CD4-positive, alpha-beta T cell treated with Interferon gamma for 1 hour (primary cell): ENCODE measurements around the gene ARHGAP26.

ENCODE experiments used
- DNase-seq: peaks from one replicate; pipeline ENCODE4 v3.0.0-alpha.2; 2020

ARHGAP26 gene

DNA sequence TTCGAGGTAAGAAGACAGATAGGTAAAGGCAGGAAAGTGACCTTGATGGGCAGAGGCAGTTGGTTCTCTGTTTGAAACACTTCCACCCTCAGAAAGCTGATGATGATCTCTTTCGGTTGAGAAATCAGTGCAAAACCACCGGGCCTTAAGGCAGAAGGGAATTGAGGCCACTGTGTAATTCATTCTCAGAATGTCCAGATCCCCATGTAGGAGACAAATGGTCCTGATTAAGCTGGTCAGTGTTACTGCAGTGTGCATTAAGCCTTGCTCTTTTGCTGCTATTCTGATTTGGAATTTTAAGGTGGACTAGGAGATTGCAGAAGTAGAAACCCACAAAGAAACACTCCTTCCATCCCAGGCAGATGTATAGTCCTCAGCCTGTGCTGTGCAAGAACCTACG is 255.2 kb downstream of the ARHGAP26 start:
- no peak for DNase-seq

GRCh38 chr5:143025971-143026370 is 255.8 kb downstream of the ARHGAP26 start:
- no peak for DNase-seq

GRCh38 chr5:143026380-143026779 is 256.2 kb downstream of the ARHGAP26 start:
- no peak for DNase-seq

DNA sequence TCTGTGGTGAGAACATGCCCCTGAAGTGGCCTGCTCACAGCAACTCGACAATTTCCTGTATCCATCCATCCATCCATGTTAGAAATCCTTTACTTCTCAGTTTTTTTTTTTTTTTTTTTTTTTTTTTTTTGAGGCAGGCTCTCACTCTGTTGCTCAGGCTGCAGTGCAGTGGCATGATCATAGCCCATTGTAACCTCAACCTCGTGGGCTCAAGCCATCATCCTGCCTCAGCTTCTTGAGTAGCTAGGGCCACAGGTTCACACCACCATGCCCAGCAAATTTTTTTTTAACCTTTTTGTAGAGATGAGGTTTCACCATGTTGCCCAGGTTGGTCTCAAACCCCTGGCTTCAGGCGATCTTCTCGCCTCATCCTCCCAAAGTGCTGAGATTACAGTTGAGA is 259.1 kb downstream of the ARHGAP26 start:
- no peak for DNase-seq

DNA sequence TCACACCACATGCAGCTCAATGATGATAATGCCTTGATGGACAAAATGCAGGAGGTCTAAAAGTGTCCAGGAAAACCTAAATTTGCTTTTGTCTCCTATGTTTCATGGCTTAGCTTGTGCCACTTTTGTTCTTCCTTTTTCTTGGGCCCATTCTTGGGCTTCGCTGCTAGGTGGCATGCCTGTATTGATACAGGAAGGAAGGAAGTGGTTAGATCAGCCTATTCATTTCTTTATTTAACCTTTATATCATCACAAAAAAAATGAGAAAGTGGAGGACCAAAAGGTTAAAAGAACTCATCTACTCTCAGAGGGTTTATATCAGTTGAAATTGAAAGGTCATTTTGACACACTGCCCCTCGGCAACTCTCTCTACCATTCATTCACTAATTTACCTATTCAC is 260.2 kb downstream of the ARHGAP26 start:
- DNase-seq: no peak

DNA sequence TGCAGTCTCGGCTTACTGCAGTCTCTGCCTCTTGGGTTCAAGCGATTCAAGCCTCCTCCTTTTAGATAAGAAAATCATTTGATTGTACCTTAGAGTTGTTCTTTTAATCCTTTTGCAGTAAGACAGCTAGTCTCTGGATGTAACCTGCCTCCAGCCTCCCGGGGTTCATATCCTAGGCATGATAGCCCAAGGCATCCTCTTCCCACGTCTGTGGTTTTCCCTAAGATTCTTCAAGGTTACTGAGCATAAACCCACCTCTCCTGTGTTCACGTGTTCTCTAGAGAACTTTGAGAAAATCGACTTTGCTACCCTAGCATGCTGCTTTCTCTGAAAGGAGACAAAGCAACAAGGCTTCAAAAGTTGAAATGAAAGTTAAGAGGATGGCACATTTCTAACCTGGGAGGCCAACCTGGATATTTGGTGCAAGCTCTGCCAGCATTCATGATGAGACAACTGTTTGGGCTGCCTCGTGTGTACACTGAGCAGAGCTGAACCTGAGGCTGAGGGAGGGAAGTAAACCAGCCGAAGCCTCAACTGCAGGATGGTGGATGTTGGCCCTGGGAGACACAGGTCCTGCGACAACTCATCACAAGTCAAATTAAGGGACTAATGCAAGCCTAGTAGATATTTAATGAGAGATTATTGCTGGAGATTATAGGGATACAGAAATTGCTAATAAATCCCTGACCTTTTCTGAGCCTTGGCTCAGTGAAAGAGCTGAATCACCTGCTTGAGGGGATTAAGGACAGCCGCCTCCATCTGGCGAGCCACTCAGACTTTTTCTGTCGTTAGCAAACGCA is 261.8 kb downstream of the ARHGAP26 start:
- DNase-seq: no peak

DNA sequence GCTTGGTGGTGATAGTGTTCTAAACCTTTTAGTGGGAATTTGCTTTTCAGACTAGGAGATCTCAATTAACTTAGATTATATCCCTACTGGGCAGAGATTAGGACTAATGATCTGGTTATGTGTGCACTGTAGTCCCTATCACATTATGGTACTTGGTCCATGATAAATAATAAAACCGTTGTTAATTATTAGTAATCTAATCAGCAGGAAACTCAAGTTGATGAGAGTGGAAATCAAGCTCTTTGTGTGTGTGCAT is 262.3 kb downstream of the ARHGAP26 start:
- no peak for DNase-seq

DNA sequence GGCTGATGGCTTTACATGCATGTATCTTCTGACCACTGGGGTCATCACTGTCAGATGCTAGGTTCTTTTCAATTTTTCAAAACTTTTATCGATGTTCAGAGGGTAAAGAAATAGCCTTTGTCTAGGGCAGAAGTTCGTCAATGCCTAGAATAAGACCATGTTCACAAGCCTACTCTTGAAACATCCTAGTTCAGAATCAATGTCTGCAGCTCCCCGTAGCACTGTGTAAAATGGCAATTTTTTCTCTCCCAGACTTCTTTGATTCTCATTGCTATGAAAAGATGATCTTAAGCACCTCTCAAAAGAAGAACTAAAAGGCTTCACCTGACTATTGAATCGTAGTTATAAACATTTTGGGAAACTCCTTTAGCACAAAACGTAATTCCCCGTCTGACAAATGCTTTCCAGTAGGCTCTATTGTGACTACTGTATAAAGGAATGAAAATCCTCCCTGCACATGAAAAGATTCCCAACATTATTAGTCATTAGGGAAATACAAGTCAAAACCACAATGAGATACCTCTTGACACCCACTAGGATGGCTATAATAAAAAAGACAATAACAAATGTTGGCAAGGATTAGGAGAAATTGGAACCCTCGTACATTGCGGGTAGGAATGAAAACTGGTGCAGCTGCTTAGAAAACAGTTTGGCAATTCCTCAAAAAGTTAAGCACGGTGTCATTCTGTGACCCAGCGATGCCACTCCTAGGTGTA is 263.5 kb downstream of the ARHGAP26 start:
- no peak for DNase-seq

GRCh38 chr5:143036146-143036927 is 266.2 kb downstream of the ARHGAP26 start:
- DNase-seq: no peak

GRCh38 chr5:143037071-143037470 is 266.9 kb downstream of the ARHGAP26 start:
- DNase-seq: no peak

GRCh38 chr5:143037708-143038107 is 267.5 kb downstream of the ARHGAP26 start:
- no peak for DNase-seq

DNA sequence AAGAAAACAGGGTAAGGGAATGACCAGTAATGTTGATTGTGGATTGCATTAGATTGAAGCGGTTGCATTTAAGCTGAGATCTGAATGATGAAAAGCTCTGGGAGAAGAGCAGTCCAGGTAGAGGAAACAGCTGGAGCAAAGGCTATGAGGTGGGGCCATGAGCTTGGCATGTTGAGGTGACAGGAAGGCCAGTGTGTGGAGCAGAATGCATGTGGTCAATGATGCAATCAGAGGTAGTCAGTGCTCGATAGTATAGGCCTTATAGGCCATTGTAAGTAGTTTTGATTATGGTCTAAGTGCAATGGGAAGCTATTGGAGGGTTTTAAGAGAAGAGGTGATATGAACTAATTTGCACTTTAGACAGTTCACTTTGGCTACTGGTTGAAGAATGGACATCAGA is 270.4 kb downstream of the ARHGAP26 start:
- no peak for DNase-seq

DNA sequence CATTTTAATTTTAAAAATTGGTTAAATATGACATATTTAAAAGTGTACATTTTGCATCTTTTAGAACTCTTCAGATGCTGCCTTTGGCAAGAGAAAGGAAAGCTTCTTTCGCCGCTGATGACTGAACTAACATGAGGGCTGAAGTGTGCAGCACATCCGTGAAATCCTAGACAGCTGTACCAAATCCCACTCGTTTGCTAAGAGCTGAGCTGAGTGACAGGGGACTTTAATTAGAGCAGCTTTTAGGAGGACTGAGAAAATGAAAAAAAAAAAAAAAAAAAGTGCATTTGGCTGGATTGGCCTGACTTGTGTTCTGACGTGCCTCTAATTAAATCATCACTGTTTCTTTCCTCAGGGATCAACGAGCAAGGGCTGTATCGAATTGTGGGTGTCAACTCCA is 271.3 kb downstream of the ARHGAP26 start:
- no peak for DNase-seq

GRCh38 chr5:143041972-143042770 is 272.0 kb downstream of the ARHGAP26 start:
- no peak for DNase-seq

DNA sequence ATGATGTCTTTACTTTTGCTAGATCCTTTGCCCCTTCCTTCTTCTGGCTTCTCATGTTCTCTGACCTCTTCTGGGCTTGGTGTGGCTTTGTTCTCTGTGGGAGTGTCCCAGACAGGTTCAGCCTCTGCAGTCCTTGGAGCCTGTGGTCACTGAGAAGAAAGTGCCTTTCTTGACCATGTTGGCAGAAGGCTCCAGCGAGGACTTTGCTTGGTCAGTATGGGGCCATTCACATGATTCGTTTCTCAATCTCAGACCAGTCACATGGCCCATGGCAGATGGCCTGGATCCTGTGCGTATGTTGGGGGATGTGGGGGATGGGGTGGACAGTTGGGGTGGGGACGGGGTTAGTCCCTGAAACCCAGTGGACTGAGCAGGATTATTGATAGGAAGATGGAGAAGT is 274.1 kb downstream of the ARHGAP26 start:
- DNase-seq: no peak

- DNase-seq: no peak
Observed at GRCh38 chr5:143045062-143045461, 274.9 kb downstream of the ARHGAP26 start.

- DNase-seq: no peak
Observed at GRCh38 chr5:143046314-143046713, 276.1 kb downstream of the ARHGAP26 start.

DNA sequence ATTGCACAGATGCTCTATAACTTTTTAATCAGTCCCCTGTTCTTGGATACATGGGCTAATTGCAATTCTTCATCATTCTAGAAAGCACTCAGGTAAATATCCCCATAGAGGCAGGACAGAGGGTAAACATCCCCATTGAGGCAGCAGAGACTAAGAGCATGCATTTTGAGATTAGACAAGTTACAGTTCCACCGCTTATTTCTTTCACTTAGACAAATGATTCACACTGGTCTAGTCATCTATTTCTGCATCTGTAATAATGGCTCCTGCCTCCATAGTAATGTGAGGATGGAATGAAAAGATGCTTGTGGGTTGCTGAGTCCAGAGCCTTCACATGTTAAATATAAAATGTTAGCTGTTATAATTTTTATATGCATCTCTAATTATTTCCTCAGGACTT is 276.9 kb downstream of the ARHGAP26 start:
- no peak for DNase-seq

GRCh38 chr5:143050183-143050582 is 280.0 kb downstream of the ARHGAP26 start:
- no peak for DNase-seq

DNA sequence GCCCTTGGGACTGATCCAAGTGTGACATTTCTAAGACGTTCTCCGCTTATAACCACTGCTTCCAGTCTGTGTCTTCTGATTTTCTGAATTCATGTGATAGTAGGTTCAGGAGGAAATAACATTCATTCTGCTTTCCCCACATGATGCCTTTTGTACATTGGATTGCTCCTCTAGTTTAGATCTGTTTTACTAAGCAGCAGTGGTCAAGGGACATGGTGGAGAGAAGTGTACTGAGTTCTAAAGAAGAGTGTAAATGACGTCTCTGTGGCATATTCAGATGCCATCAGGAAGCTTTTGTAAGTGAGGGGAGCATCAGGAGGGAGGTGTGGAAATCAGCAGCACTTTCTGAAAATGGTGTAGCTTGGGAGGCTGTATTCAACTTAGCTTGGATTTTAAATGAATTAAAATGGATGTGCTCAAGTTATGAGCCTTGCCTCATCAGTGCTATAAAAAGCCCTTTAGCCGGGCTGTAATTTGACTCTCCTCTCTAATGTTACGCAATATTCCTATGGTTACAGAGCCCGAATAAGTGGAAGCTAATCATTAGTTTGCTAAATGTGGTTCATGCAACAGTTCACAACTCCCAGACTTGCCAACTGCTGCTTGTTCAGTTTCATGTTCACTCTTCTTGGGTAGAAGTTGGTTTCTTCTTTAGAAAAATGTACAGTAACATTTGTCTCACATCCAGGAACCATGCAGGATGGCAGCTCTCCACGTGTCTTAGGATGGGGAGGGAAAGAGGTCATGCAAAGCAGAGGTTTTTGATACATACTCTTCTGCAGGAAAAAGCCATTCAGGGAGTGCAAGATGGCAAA is 281.3 kb downstream of the ARHGAP26 start:
- DNase-seq: no peak

GRCh38 chr5:143052967-143053682 is 282.9 kb downstream of the ARHGAP26 start:
- DNase-seq: no peak

GRCh38 chr5:143053780-143054179 is 283.6 kb downstream of the ARHGAP26 start:
- DNase-seq: no peak
